Transverse colon (tissue), 4 donors: Measurements from ENCODE around the gene TMEM187. TPM values are rescaled to one million over a fixed set of nuclear protein-coding genes. Genes with fewer than 3 reads are reported as not detected.

ENCODE experiments used
- DNase-seq: peaks from one replicate; pipeline ENCODE4 v3.0.0-alpha.2; 2019
- H3K27ac ChIP-seq, 4 donors: fragments of 200-600 bp; sonication (generic); 2 replicates each; pipeline ENCODE4 v1.5.1; 2016 to 2018; ENCODE audit warnings: inconsistent platforms in 4 of 4
- H3K27me3 ChIP-seq: fragments of 200-600 bp; sonication (generic); 2 replicates; pipeline ENCODE4 v1.5.1; 2017; ENCODE audit warnings: inconsistent platforms
- H3K36me3 ChIP-seq, 4 donors: fragments of 200-600 bp; sonication (generic); 2 replicates each; pipeline ENCODE4 v1.5.1; 2017 to 2019; ENCODE audit warnings: inconsistent platforms in 4 of 4
- H3K4me1 ChIP-seq, 4 donors: fragments of 200-600 bp; sonication (generic); 2 replicates each; pipeline ENCODE4 v1.5.1; 2017 to 2020; ENCODE audit warnings: inconsistent platforms in 4 of 4
- H3K4me3 ChIP-seq, 4 donors: fragments of 200-600 bp; sonication (generic); 1 replicate in 1 of 4; 2 replicates in 3 of 4; pipeline versions ENCODE4 v1.5.1 to v1.6.1; 2017 to 2019; ENCODE audit warnings: inconsistent platforms in 4 of 4
- H3K9me3 ChIP-seq, 2 donors: fragments of 200-600 bp; sonication (generic); 2 replicates each; pipeline ENCODE4 v1.5.1; 2017 to 2019; ENCODE audit warnings: inconsistent platforms in 2 of 2
- CTCF ChIP-seq, 5 experiments: fragments of 200-600 bp in 3 of 5; fragments of 450-650 bp in 2 of 5; sonication (generic) in 3 of 5; IDR thresholded peaks; 1 replicate in 2 of 5; 2 replicates in 3 of 5; pipeline ENCODE4 v1.5.1; 2016 to 2017; ENCODE audit warnings: antibody characterized with exemption in 5 of 5, inconsistent platforms in 3 of 5, mild to moderate bottlenecking in 2 of 5, moderate library complexity in 1 of 5
- EP300 ChIP-seq: sonication (generic); formaldehyde crosslinking; IDR thresholded peaks from one replicate; pipeline ENCODE4 v1.6.1; 2017; ENCODE audit warnings: antibody characterized with exemption, low read depth
- POLR2A ChIP-seq: fragments of 450-650 bp; IDR thresholded peaks from one replicate; pipeline ENCODE4 v1.6.1; 2016; ENCODE audit warnings: antibody characterized with exemption, mild to moderate bottlenecking, moderate library complexity
- POLR2AphosphoS5 ChIP-seq, 3 donors: sonication (generic); formaldehyde crosslinking; IDR thresholded peaks; one replicate each; pipeline ENCODE4 v1.6.1; 2016; ENCODE audit warnings: antibody characterized with exemption in 3 of 3
- WGBS, 2 donors: methylation state at CpG; one replicate each; pipeline ENCODE4 v1.1.5; 2018; ENCODE audit warnings: low coverage in 1 of 2; 5-methylcytosine and 5-hydroxymethylcytosine counted together
- in situ Hi-C, 4 donors: fragments of 200-750 bp; cut with MboI; loops; one replicate each; pipeline versions ENCODE4 v1.15.0 to v1.15.1; 2017; ENCODE audit warnings: low sequenced_read_pairs in 3 of 4, low pct_ligation_motif_present in 1 of 4, low pct_unique_long_range_greater_than_20kb in 1 of 4
- intact Hi-C: fragments of 100-400 bp; cut with DNase I; formaldehyde crosslinking; loops from one replicate; pipeline ENCODE4 v1.15.1; 2023; ENCODE audit warnings: low total_unique reads
- total RNA-seq, 4 donors: library from RNA; depleted of rRNA; stranded (reverse); fragments of >200 nt; gene quantifications; one replicate each; pipeline ENCODE4 v1.1.0, GENCODE V29; 2016

The TMEM187 gene
- total RNA-seq, 4 donors from 2014 or later = 1.6 to 11.2 (median 5.5) TPM

- H3K9me3 ChIP-seq = no peaks in the 10 kb centered on the region
- WGBS, 2 donors = 95% methylated on average over 35 of the region's 35 CpGs; no CpG with 5 or more reads in 1 of the 2 donors
- in situ Hi-C loops (loop anchor here in 2 of 4 donors (25.0 kb wide), 2 partner anchors 194 to 581 kb away; partner anchors contain the start of genes G6PD (in 1 of the 2), IKBKG (in 1 of the 2) and PLXNB3 (in 1 of the 2)), intact Hi-C loops (no loop called here)
- DNase-seq = no peak
- no peaks in the 10 kb centered on the region for H3K27me3 ChIP-seq
- no peak overlapping the region for H3K4me3 ChIP-seq
- H3K36me3 ChIP-seq = no peaks in the 10 kb centered on the region
- H3K27ac ChIP-seq = no peak overlapping the region
- H3K4me1 ChIP-seq = peaks cover 0 to 5% (median 0%) of the 10 kb centered on the region in 4 donors
- TF ChIP-seq CTCF (IDR thresholded peaks at IDR 0.05) (no peak), POLR2AphosphoS5 (IDR thresholded peaks at IDR 0.05) (no peak), EP300 (no peak), POLR2A (no peak)
These were observed 16.3 kb upstream of the TMEM187 start for GRCh38 chrX:153956044-153956907.

DNA sequence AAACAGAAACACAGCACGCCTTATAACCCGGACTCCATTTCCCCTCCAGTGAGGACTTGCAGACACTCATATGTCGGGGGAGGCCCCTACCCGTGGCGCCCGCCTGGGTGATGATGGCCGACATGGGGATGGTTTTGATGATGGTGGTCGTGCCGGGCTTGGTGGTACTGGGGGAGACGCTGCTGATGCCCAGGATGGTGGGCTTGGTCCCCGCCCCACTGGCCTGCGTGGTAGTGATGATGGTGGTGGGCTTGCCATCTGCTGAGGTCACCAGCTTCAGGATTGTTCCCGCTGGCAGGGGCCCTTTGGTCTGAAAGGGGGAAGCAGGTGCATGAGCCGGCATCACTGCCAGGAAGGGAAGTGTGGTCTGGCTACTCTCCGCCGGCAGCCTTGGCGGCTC, 15.3 kb upstream of the TMEM187 start:
- WGBS, 2 donors = 93% methylated on average over 16 of the region's 17 CpGs; no CpG with 5 or more reads in 1 of the 2 donors
- Histone ChIP-seq H3K9me3 (no peaks in the 10 kb centered on the region), H3K36me3 (peaks cover 0 to 7% (median 0%) of the 10 kb centered on the region in 4 donors), H3K4me3 (no peak overlapping the region), H3K27me3 (no peaks in the 10 kb centered on the region), H3K4me1 (peaks cover 0 to 5% (median 0%) of the 10 kb centered on the region in 4 donors), H3K27ac (no peak overlapping the region)
- in situ Hi-C loops = loop anchor here in 2 of 4 donors (25.0 kb wide), 2 partner anchors 195 to 580 kb away; partner anchors contain the start of genes G6PD (in 1 of the 2), IKBKG (in 1 of the 2) and PLXNB3 (in 1 of the 2)
- intact Hi-C loops = no loop called here
- DNase-seq = no peak
- TF ChIP-seq CTCF (IDR thresholded peaks at IDR 0.05) (no peak), POLR2AphosphoS5 (IDR thresholded peaks at IDR 0.05) (no peak), EP300 (no peak), POLR2A (no peak)

GRCh38 chrX:153958605-153959004, 13.9 kb upstream of the TMEM187 start:
- 96% methylated on average over 14 of the region's 14 CpGs; no CpG with 5 or more reads in 1 of the 2 donors for WGBS, 2 donors
- H3K4me3 ChIP-seq = no peak overlapping the region
- H3K36me3 ChIP-seq = peaks cover 0 to 7% (median 0%) of the 10 kb centered on the region in 4 donors
- no peak overlapping the region for H3K27ac ChIP-seq
- no peaks in the 10 kb centered on the region for H3K27me3 ChIP-seq
- DNase-seq = no peak
- TF ChIP-seq POLR2A (no peak), POLR2AphosphoS5 (IDR thresholded peaks at IDR 0.05) (no peak)
- in situ Hi-C loops (loop anchor here in 2 of 4 donors (25.0 kb wide), 2 partner anchors 196 to 579 kb away; partner anchors contain the start of genes G6PD (in 1 of the 2), IKBKG (in 1 of the 2) and PLXNB3 (in 1 of the 2)), intact Hi-C loops (no loop called here)
- H3K9me3 ChIP-seq = no peaks in the 10 kb centered on the region
- H3K4me1 ChIP-seq = peaks cover 0 to under 1% (median 0%) of the 10 kb centered on the region in 4 donors

DNA sequence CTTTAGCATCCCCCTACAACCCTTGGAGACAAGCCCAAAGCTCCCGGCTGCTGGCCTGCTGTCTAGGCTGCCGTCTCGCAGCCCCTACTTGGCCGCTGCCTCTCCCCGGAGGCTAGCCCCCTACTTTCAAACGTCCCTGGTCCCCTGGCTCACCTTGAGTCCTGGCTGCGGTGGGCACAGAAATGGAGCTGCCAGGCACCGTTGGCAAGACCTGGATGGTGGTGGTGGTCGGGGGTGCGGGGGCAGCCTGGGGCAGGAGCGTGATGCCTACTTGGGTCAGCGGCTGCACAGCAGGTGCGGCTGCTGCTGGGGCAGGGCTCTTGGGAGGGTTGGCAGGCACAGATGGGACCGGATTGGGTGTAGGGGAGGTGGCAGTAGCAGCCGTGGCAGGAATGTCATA, 12.9 kb upstream of the TMEM187 start:
- Histone ChIP-seq H3K27me3 (no peaks in the 10 kb centered on the region), H3K4me1 (no peaks in the 10 kb centered on the region), H3K36me3 (peaks cover 0 to 7% (median 0%) of the 10 kb centered on the region in 4 donors), H3K9me3 (no peaks in the 10 kb centered on the region), H3K4me3 (no peak overlapping the region), H3K27ac (no peak overlapping the region)
- DNase-seq = no peak
- in situ Hi-C loops (loop anchor here in 2 of 4 donors (25.0 kb wide), 2 partner anchors 197 to 578 kb away; partner anchors contain the start of genes G6PD (in 1 of the 2), IKBKG (in 1 of the 2) and PLXNB3 (in 1 of the 2)), intact Hi-C loops (no loop called here)
- TF ChIP-seq CTCF (IDR thresholded peaks at IDR 0.05) = no peak
- TF ChIP-seq POLR2AphosphoS5 (IDR thresholded peaks at IDR 0.05) = no peak
- no peak for TF ChIP-seq EP300
- TF ChIP-seq POLR2A = no peak
- WGBS, 2 donors = 96% methylated on average over 15 of the region's 15 CpGs; no CpG with 5 or more reads in 1 of the 2 donors
